Small intestine (tissue), 7 donors: ENCODE results near the gene XPO6. TPM values are rescaled to one million over a fixed set of nuclear protein-coding genes. Genes with fewer than 3 reads are reported as not detected.

Experiments
- DNase-seq, 2 donors: peaks; one replicate each; pipeline versions ENCODE4 v3.0.0 to v3.0.0-alpha.2; 2013
- FAIRE-seq: peaks from 2 replicates; lab custom pipeline; 2012; peaks lifted over from hg19 to GRCh38; lab: Jason Lieb, UNC
- H3K27ac ChIP-seq, 3 donors: one replicate each; pipeline ENCODE4 v1.5.1; 2013; ENCODE audit warnings: low read length in 2 of 3, mild to moderate bottlenecking in 2 of 3, control low read depth in 1 of 3, inconsistent platforms in 1 of 3, low read depth in 1 of 3, moderate library complexity in 1 of 3
- H3K27me3 ChIP-seq, 3 donors: one replicate each; pipeline ENCODE4 v1.6.1; 2013; ENCODE audit warnings: low read length in 3 of 3, inconsistent platforms in 1 of 3; ENCODE audit not compliant: control insufficient read depth in 3 of 3, insufficient read depth in 3 of 3
- H3K36me3 ChIP-seq, 3 donors: one replicate each; pipeline ENCODE4 v1.6.1; 2013; ENCODE audit warnings: low read length in 3 of 3, inconsistent platforms in 1 of 3, low read depth in 1 of 3, mild to moderate bottlenecking in 1 of 3, moderate library complexity in 1 of 3; ENCODE audit not compliant: control insufficient read depth in 3 of 3, insufficient read depth in 2 of 3
- H3K4me1 ChIP-seq, 3 donors: one replicate each; pipeline ENCODE4 v1.6.1; 2013; ENCODE audit warnings: low read length in 2 of 3, inconsistent platforms in 1 of 3, low read depth in 1 of 3, mild to moderate bottlenecking in 1 of 3, moderate library complexity in 1 of 3; ENCODE audit not compliant: control insufficient read depth in 3 of 3, insufficient read depth in 2 of 3
- H3K4me3 ChIP-seq, 3 donors: one replicate each; pipeline ENCODE4 v1.5.1; 2013; ENCODE audit warnings: low read length in 3 of 3, control low read depth in 1 of 3, inconsistent platforms in 1 of 3, low read depth in 1 of 3, mild to moderate bottlenecking in 1 of 3, moderate library complexity in 1 of 3
- H3K9me3 ChIP-seq, 2 donors: one replicate each; pipeline ENCODE4 v1.6.1; 2013; ENCODE audit warnings: low read depth in 1 of 2, low read length in 1 of 2; ENCODE audit not compliant: control insufficient read depth in 2 of 2, insufficient read depth in 1 of 2
- WGBS, 3 donors: extraction: QIAGEN DNeasy Blood & Tissue Kit; methylation state at CpG; one replicate each; pipeline ENCODE4 v1.1.7; 2013; 5-methylcytosine and 5-hydroxymethylcytosine counted together
- polyA plus RNA-seq, 4 donors: library from polyadenylated mRNA; stranded (reverse) in 3 of 4; unstranded in 1 of 4; fragments of 200-250 nt in 3 of 4; fragments of 120-200 nt in 1 of 4; gene quantifications; one replicate each; pipeline versions ENCODE4 v1.2.1 to v1.2.3, GENCODE V29; 2013
- donor health status: healthy with polysubstance abuse.
- donor health status: control.
- donor health status: control.
- donor health status: Bipolar disorder and iron deficiency.
- donor health status: healthy.

XPO6 gene
- polyA plus RNA-seq, 4 donors: 51.1 to 78.1 (median 56.7) TPM

- Histone ChIP-seq H3K27me3 (no peaks in the 10 kb centered on the region), H3K4me3 (no peak overlapping the region), H3K4me1 (no peaks in the 10 kb centered on the region), H3K27ac (no peak overlapping the region), H3K9me3 (no peaks in the 10 kb centered on the region), H3K36me3 (peaks cover 22 to 47% (median 29%) of the 10 kb centered on the region in 3 donors)
- WGBS, 3 donors: 98 to 99% (median 99%) methylated on average over 7 of the region's 7 CpGs
- no peak for DNase-seq
- no peak for FAIRE-seq
These were observed 78.1 kb downstream of the XPO6 start for GRCh38 chr16:28133666-28134065.

GRCh38 chr16:28131743-28132393 is 79.9 kb downstream of the XPO6 start:
- DNase-seq (no peak), FAIRE-seq (no peak)
- H3K4me3 ChIP-seq: no peak overlapping the region
- H3K27me3 ChIP-seq: no peaks in the 10 kb centered on the region
- H3K27ac ChIP-seq: no peak overlapping the region
- peaks cover 25 to 59% (median 34%) of the 10 kb centered on the region in 3 donors for H3K36me3 ChIP-seq
- WGBS, 3 donors: 91 to 95% (median 91%) methylated on average over 5 of the region's 5 CpGs
- no peaks in the 10 kb centered on the region for H3K9me3 ChIP-seq
- no peaks in the 10 kb centered on the region for H3K4me1 ChIP-seq

- Histone ChIP-seq H3K27me3 (no peaks in the 10 kb centered on the region), H3K4me3 (no peak overlapping the region), H3K27ac (no peak overlapping the region), H3K9me3 (no peaks in the 10 kb centered on the region), H3K4me1 (no peaks in the 10 kb centered on the region), H3K36me3 (peaks cover 25 to 61% (median 35%) of the 10 kb centered on the region in 3 donors)
- WGBS, 3 donors: 87 to 95% (median 93%) methylated on average over 6 of the region's 6 CpGs
- FAIRE-seq: no peak
- no peak for DNase-seq
These were observed 80.6 kb downstream of the XPO6 start for GRCh38 chr16:28131181-28131580.

- Histone ChIP-seq H3K27ac (peak overlapping the region in 2 of 3 donors; percentile 28 to 37), H3K36me3 (peaks cover 30 to 67% (median 36%) of the 10 kb centered on the region in 3 donors), H3K9me3 (no peaks in the 10 kb centered on the region), H3K4me3 (no peak overlapping the region), H3K27me3 (no peaks in the 10 kb centered on the region), H3K4me1 (no peaks in the 10 kb centered on the region)
- FAIRE-seq: no peak
- DNase-seq: no peak
- WGBS, 3 donors: 78 to 93% (median 89%) methylated on average over 11 of the region's 11 CpGs
These were observed 81.4 kb downstream of the XPO6 start for GRCh38 chr16:28130099-28131088.

- Histone ChIP-seq H3K9me3 (no peaks in the 10 kb centered on the region), H3K27me3 (no peaks in the 10 kb centered on the region), H3K4me3 (no peak overlapping the region), H3K4me1 (no peaks in the 10 kb centered on the region), H3K27ac (no peak overlapping the region), H3K36me3 (peaks cover 25 to 60% (median 42%) of the 10 kb centered on the region in 3 donors)
- DNase-seq (no peak), FAIRE-seq (no peak)
- 90 to 93% (median 91%) methylated on average over 14 of the region's 14 CpGs for WGBS, 3 donors
These were observed 84.8 kb downstream of the XPO6 start for GRCh38 chr16:28126684-28127620.

GRCh38 chr16:28125592-28125991 is 86.2 kb downstream of the XPO6 start:
- Histone ChIP-seq H3K27me3 (no peaks in the 10 kb centered on the region), H3K4me3 (no peak overlapping the region), H3K9me3 (no peaks in the 10 kb centered on the region), H3K4me1 (no peaks in the 10 kb centered on the region), H3K27ac (no peak overlapping the region), H3K36me3 (peaks cover 16 to 52% (median 37%) of the 10 kb centered on the region in 3 donors)
- WGBS, 3 donors: 96 to 99% (median 97%) methylated on average over 16 of the region's 16 CpGs
- FAIRE-seq: no peak
- DNase-seq: no peak

GRCh38 chr16:28121527-28121926 is 90.2 kb downstream of the XPO6 start:
- DNase-seq: no peak
- Histone ChIP-seq H3K36me3 (peaks cover 10 to 35% (median 25%) of the 10 kb centered on the region in 3 donors), H3K4me1 (no peaks in the 10 kb centered on the region), H3K9me3 (no peaks in the 10 kb centered on the region), H3K27me3 (no peaks in the 10 kb centered on the region), H3K27ac (no peak overlapping the region), H3K4me3 (no peak overlapping the region)
- 77 to 88% (median 83%) methylated on average over 2 of the region's 2 CpGs for WGBS, 3 donors
- no peak for FAIRE-seq
